NOMO-1 treated with DMSO at 0.1 percent for 48 hours (cell line): ENCODE data around the gene ATG101.

Source experiments
- DNase-seq: peaks from one replicate; lab custom pipeline; 2025; ENCODE audit not compliant: unreplicated experiment; lab: John Stamatoyannopoulos, UW

Gene ATG101, protein sequence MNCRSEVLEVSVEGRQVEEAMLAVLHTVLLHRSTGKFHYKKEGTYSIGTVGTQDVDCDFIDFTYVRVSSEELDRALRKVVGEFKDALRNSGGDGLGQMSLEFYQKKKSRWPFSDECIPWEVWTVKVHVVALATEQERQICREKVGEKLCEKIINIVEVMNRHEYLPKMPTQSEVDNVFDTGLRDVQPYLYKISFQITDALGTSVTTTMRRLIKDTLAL

DNA sequence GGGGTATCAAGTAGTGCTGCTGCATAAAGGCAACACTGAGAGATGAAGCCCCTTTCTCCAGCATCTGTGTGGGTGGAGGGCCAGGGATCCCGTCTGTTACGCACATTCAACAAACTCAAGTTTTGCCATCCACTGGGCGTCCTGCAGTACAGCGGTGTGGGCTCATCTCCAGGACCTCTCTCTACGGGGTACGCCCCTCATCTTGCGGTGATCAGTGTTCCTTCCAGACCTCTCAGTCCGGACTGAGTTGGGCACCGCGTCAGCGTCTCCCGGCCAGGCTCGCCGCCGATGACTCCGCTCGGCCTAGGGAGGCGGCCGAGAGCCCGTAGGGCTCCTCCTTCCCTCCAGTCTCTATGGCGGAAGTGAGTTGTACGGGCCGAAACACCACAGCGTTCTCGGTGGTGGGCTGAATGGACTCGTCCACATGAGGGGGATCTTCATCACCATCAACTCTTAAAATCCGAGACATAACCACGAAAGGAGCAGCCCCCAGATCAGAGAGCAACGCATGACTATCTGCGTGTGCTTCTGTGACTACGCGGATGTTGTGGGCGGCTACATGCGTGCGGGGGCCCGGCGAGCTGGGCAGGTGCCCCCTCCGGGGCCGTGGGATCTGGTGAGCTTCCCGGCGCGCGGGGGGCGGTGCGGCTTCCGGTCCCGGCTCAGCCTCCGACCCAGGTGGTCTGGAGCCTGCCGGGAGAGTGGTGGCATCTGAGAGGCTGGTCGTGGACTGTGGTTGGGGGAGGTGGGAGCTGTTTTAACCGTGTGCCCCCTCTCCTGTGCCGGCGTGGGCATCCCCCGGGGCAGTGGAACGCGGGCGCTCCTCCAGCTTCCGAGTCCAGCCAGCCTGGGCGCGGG is at the start of gene ATG101:
TSS of gene ATG101 (plus strand) at position 652 of the 858 bp plus-strand sequence. CDS start 3,673 bp downstream, outside the sequence.
- DNase-seq: peak; percentile 93

DNA sequence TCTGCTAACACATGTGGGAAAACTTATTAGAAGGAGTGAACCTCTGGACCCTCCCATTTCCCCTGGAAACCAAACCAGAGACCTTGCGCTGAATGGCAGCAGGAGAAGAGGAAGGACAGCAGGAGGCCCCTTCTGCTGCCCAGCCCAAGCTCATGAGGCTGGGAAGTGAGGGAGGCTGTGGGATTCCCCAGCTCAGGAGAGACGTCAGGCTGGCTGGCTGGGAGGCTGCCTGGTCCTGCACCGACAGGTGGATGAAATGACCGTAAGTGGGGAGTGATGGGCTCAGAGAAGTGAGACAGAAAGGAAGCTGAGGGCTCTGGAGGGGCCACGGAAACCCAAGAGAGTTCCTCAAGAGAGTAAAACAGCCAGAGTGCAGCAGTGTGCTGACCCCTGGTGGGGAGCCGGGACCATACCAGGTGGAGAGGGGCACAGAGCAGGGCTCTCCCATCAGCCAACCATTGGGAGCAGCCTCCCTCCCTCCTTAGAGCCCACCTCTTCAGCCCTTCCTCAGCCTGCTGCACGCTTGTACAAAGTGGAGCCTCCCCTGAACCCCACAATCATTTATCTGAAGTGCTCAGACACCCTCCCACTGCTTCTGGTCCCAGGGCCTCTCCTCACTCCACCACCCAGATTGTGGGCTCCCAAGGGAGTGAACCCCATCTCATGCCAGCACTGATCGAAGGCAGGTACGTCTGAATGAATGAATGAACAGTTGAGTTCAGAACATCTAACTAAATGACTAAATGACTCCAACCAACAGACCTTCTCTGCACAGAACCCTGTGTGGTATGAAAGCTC is 49.0 kb upstream of the ATG101 start:
- DNase-seq: peak; percentile 74

GRCh38 chr12:52022841-52023181 is 47.0 kb upstream of the ATG101 start:
- peak; percentile 44 for DNase-seq

DNA sequence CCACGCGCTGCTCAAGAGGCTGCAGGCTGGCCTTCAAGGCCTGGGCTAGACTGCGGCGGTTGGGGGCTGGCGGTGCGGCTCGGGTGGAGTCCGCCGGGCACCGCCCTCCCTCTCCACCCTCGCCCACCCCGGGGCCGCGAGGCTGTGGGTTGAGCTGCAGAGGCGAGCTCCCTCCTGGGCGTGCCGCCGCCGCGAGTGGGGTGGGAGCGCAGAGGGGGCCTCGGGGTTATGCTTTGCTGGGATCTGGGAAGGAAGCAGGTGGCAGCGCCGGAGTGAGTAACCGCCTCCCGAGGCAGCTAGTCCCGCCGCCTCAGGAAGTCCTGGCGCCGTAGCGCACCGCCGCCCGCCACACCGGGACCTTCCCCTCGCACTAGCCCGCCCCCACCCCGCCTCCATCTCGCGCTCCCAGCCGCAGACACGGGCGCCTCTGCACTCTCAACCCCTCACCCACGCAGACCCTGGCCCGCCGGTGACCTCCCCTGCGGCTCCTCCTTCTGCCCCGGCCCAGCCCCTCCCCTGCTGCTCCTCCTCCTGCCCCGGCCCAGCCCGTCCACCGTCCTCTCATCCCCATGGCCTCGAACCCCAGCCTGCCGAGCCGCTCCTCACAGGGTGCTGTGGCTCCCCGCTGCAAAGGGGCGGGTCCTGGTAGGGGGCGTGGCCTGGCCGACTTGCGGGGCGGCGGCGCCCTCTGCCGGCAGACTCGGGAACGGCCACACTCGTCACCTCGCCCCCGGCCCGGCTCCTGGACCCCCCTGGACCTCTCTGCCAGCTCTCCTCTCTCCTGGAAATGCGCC is 46.4 kb upstream of the ATG101 start:
- DNase-seq: peak; percentile 70

- DNase-seq: no peak
Observed at GRCh38 chr12:52023976-52024688, 45.6 kb upstream of the ATG101 start.

GRCh38 chr12:52024845-52025230 is 44.9 kb upstream of the ATG101 start:
- DNase-seq: peak; percentile 90

DNA sequence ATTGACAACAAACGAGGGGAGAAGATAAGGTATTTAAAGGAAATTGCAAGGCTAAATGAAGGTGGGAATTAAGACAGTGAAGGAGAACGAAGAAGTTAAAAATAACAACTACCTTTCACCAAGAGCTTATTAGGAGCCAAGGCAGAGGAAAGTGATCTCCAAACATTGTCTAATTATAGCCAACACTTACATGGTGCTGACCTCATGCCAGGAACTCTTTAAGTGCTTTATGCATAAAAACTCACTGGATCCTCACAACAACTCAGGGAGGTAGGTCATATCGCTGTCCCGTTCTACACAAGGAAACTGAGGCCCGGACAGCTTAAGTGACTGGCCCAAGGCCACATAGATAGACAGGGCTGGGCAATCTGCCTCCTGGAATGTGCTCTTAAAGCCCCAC is 43.5 kb upstream of the ATG101 start:
- no peak for DNase-seq

- no peak for DNase-seq
Observed at GRCh38 chr12:52027085-52027843, 42.5 kb upstream of the ATG101 start.

DNA sequence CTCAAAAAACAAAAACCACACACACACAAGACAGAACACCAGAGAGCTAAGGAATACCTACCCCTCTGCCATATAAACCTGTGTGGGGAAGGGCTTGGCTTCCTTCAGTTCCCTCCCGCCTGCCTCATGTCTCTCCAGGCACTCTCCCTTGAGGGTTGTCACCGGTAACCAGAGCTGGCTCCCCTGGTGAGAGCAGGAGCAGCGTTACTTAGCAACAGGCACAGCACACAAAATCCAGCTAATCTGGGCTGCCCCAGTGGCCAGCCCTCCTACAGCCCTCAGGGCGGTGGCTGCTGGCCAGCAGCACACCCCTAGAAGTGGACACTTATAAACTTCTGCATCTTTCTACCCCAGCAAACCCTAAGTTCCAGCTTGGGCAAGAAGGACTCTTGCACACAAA is 40.1 kb upstream of the ATG101 start:
- no peak for DNase-seq

- no peak for DNase-seq
Observed at GRCh38 chr12:52032446-52032803, 37.4 kb upstream of the ATG101 start.

GRCh38 chr12:52032804-52033445 is 36.9 kb upstream of the ATG101 start:
- peak; percentile 98 for DNase-seq

- no peak for DNase-seq
Observed at GRCh38 chr12:52033446-52034140, 36.2 kb upstream of the ATG101 start.

DNA sequence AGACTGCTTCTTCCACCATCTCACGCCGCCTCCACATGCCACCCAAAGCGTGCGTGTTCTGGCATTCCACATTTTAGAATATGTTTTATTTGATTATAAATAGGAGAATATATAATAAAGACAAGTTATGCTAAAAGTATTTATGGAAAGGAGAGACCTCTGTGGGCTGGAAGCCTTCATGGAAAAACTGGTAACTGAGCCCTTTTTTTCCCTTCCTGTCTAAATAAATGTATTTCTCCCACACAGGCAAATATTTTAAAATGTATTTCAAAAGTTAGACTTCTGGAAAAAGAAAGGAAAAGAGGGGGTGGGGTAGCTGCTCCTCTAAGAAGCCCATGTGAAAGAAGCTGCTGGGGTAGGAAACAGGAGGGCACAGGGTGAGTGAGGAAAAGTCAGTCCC is 34.6 kb upstream of the ATG101 start:
- DNase-seq: no peak

DNA sequence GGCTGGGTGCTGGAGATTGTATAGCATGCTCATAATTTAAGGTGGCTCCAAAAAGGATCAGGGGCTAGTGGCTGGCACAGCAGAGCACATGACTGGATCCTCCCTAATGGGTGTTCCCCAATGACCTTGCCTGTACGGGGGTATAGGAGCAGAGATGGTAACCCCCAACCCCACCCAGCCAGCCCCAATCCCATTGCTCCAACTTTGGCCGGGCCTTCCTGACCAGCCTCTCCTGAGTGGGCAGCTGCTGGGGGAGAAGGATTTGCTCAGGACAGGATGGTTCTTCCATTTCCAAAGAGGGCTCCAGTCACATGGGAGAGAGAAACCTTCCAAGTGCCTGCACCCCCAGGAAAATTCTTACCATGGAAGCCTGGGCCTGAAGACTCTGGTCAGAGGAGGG is 33.9 kb upstream of the ATG101 start:
- no peak for DNase-seq

DNA sequence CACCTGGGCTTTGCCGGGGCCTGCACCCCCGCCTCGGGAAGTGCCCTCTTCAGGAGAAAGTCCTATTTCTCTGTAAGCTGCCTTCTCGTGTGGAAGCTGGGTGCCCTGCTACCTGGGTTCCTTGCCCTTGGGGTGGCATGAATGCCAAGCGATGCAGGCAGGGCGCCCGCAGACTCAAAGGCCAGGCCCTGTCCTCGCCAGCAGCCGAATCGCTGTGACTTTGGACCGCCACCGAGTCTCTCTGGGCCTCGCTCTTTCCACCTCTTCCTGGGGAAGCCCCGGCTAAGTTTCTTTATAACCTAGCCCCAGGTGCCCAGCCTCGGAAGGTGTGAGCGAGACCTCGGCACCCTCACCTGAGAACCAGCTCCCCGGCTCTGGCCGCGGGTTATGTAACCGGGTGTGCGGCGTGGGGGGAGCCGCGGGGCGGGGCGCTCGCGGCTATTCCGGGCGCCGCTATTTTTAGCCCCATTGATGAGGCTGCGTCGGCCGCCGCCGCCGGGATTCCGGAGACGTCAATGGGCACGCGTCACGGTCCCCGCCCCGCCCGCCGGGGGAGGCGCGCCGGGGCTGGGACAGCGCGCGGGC is 33.1 kb upstream of the ATG101 start:
- DNase-seq: peak; percentile 62

- no peak for DNase-seq
Observed at GRCh38 chr12:52037248-52037861, 32.4 kb upstream of the ATG101 start.

DNA sequence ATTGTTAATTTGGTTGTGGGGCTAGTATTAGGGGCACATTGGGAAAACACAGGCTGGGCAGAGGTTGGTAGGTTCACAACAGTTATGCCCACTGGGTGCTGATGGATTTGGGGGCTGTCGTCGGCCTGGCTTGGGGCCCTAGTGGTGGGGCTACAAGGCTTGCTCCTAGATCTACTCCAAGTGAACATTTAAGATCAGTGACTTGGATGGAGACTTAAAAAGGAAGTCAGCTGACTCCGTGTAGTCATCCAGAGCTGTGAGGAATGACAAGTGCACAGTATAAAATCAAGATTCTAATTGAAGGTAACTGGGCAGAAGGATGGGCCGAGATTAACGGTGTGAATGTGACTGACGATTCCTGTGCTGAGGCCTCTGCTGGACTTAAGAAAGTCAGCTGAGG is 31.3 kb upstream of the ATG101 start:
- DNase-seq: no peak

DNA sequence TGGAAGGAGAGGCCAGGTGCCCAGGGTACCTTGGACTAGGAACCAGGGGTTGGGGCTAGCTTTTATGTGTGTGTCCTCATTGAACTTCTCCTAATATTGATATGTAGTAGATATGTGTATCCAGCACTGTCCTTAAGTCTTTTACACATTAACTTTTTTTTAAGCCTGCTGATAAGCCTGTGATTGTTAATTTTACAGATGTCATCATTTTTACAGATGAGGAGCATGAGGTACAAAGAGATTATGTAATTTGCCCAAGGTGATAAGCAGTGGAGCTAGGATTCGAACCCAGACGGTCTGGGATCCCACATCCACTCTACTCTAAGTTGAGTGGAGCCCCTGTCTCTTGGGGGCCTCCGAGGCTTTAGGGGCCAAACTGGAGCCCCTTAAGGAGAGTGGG is 28.7 kb upstream of the ATG101 start:
- DNase-seq: no peak
